ENCODE results near the gene BEND5. TPM values are rescaled to one million over a fixed set of nuclear protein-coding genes. Genes with fewer than 3 reads are reported as not detected.
A peak's percentile ranks its signal among the peaks of the same experiment; 100 is the strongest.

The BEND5 gene
- total and polyA plus RNA-seq, 11 donors, result 0.85 to 6.4 (median 3.5) TPM

GRCh38 chr1:48688102-48688760 lies 88.5 kb downstream of the BEND5 start:
- WGBS, 4 donors, result 44 to 57% (median 50%) methylated on average over 3 of the region's 3 CpGs
- no peak for TF ChIP-seq POLR2A (IDR thresholded peaks at IDR 0.05)
- TF ChIP-seq, protein P1, sequence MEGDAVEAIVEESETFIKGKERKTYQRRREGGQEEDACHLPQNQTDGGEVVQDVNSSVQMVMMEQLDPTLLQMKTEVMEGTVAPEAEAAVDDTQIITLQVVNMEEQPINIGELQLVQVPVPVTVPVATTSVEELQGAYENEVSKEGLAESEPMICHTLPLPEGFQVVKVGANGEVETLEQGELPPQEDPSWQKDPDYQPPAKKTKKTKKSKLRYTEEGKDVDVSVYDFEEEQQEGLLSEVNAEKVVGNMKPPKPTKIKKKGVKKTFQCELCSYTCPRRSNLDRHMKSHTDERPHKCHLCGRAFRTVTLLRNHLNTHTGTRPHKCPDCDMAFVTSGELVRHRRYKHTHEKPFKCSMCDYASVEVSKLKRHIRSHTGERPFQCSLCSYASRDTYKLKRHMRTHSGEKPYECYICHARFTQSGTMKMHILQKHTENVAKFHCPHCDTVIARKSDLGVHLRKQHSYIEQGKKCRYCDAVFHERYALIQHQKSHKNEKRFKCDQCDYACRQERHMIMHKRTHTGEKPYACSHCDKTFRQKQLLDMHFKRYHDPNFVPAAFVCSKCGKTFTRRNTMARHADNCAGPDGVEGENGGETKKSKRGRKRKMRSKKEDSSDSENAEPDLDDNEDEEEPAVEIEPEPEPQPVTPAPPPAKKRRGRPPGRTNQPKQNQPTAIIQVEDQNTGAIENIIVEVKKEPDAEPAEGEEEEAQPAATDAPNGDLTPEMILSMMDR (IDR thresholded peaks at IDR 0.05), result no peak
- intact Hi-C loops (cut with DNase I), result loop anchor here in 1 of 10 donors (10.0 kb wide), 1 partner anchor 117 kb away; no protein-coding TSS in a partner anchor

DNA sequence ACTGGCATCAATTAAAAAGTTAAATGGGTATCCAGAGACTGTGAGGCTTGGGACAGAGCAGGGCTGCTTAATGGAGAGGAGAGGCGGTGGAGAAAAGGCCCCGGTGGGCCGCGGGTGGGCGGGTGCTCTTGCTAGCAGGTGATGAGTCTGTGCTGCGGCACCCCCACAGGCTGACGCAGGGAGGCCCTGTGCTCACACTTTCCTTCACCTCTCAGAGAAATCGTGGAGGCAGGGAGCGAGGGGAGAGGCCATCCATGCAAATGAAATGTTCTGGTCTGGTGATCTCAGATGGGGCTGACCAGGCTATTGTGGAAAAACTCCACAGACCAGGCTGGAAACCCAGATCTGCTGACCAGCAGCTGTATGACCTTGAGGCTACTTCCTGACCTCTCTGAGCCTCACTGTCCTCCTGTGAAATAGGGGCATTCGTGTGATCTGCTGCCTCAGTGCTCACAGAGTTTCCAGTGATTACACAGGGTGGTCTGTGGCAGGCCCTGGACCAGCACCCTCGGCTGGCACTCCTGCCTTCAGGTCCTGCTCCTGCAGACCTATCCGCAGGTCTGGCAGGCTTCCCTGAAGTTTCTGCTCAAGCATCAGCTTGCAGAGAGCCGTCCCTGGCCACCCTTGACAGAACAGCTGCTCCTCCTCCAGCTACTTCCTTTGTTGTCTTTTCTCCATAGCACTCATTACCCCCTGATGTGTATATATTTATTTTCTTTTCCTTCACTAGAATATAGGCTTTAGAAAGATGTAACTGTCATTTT lies 89.2 kb downstream of the BEND5 start:
- peaks cover 0 to 8% (median 0%) of the 10 kb centered on the region in 9 donors for H3K27me3 ChIP-seq
- no peaks in the 10 kb centered on the region for H3K4me1 ChIP-seq
- DNase-seq, result no peak
- no peak overlapping the region for H3K27ac ChIP-seq
- no peak for ATAC-seq
- intact Hi-C loops (cut with DNase I), result loop anchor here in 1 of 10 donors (10.0 kb wide), 1 partner anchor 117 kb away; no protein-coding TSS in a partner anchor
- 63 to 68% (median 65%) methylated on average over 13 of the region's 13 CpGs for WGBS, 4 donors
- H3K9me3 ChIP-seq, result no peaks in the 10 kb centered on the region
- TF ChIP-seq, protein P1 (IDR thresholded peaks at IDR 0.05), result no peak
- TF ChIP-seq POLR2A (IDR thresholded peaks at IDR 0.05), result no peak
- H3K36me3 ChIP-seq, result no peaks in the 10 kb centered on the region
- no peak overlapping the region for H3K4me3 ChIP-seq

More at GRCh38 chr1:48688102-48688760, 88.5 kb downstream of the BEND5 start:
- no peaks in the 10 kb centered on the region for H3K4me1 ChIP-seq
- peaks cover 0 to 14% (median under 1%) of the 10 kb centered on the region in 9 donors for H3K27me3 ChIP-seq
- H3K4me3 ChIP-seq, result no peak overlapping the region
- no peak for DNase-seq
- no peaks in the 10 kb centered on the region for H3K36me3 ChIP-seq
- no peaks in the 10 kb centered on the region for H3K9me3 ChIP-seq
- H3K27ac ChIP-seq, result no peak overlapping the region
- ATAC-seq, result no peak

DNA sequence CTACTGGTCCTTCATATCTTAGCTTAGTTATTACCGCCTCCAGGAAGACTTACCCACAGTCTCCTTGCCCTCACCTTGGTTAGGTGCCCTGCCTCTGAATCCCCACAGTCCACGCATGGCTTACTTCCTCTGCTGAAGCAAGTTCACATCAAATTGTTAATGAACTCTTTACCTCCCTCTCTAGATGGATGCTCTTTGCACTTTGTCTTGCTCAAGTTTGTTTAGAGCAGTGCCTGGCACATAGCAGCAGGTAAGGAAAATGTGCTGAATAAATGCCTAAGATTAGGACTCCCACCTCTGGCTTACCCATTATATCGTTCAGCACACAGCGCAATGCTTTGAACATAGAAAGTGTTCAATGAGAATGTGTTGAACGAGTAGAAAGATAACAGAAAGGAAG lies 90.5 kb downstream of the BEND5 start:
- DNase-seq, result no peak
- no peak for TF ChIP-seq POLR2A (IDR thresholded peaks at IDR 0.05)
- TF ChIP-seq, protein P1 (IDR thresholded peaks at IDR 0.05), result no peak
- H3K27me3 ChIP-seq, result no peaks in the 10 kb centered on the region
- H3K27ac ChIP-seq, result no peak overlapping the region
- 85 to 90% (median 86%) methylated on average over 5 of the region's 5 CpGs for WGBS, 4 donors
- no peak for ATAC-seq
- intact Hi-C loops (cut with DNase I), result loop anchor here in 1 of 10 donors (10.0 kb wide), 1 partner anchor 119 kb away; no protein-coding TSS in a partner anchor
- H3K36me3 ChIP-seq, result no peaks in the 10 kb centered on the region
- no peak overlapping the region for H3K4me3 ChIP-seq
- no peaks in the 10 kb centered on the region for H3K4me1 ChIP-seq
- no peaks in the 10 kb centered on the region for H3K9me3 ChIP-seq

GRCh38 chr1:48684381-48684780 lies 92.3 kb downstream of the BEND5 start:
- TF ChIP-seq, protein P1 (IDR thresholded peaks at IDR 0.05), result no peak
- no peak for TF ChIP-seq POLR2A (IDR thresholded peaks at IDR 0.05)
- no peaks in the 10 kb centered on the region for H3K4me1 ChIP-seq
- 91 to 97% (median 93%) methylated on average over 4 of the region's 4 CpGs for WGBS, 4 donors
- no peak overlapping the region for H3K4me3 ChIP-seq
- ATAC-seq (no peak), DNase-seq (no peak)
- H3K27ac ChIP-seq, result peak overlapping the region in 1 of 12 donors; percentile 39
- intact Hi-C loops (cut with DNase I), result loop anchor here in 2 of 10 donors (5.0 to 10.0 kb wide), 2 partner anchors 120 to 133 kb away; no protein-coding TSS in a partner anchor
- no peaks in the 10 kb centered on the region for H3K27me3 ChIP-seq
- H3K36me3 ChIP-seq, result no peaks in the 10 kb centered on the region
- no peaks in the 10 kb centered on the region for H3K9me3 ChIP-seq
